GM12878 (cell line): Measurements from ENCODE around the gene ENDOV. TPM values are rescaled to one million over a fixed set of nuclear protein-coding genes. Genes with fewer than 3 reads are reported as not detected.

Experiments
- ATAC-seq: fragments of 200-7000 bp; cut with Tn5 transposase; 3 replicates; pipeline ENCODE4 v1.9.1; 2020; ENCODE audit warnings: mild to moderate bottlenecking, moderate library complexity
- BruUV-seq: library from RNA; stranded (reverse); fragments of 400-500 nt; replicated peaks from 2 replicates; lab custom pipeline; 2021; lab: Mats Ljungman, UMichigan
- CTCF ChIA-PET: fragments of 300-600 bp; sonication (Branson Sonifier 250); formaldehyde crosslinking; extraction: SDS; loops from one replicate; lab custom pipeline; 2021; ENCODE audit warnings: inconsistent platforms; lab: Yijun Ruan, JAX
- POLR2A ChIA-PET: fragments of 350-600 bp; formaldehyde crosslinking; extraction: SDS; loops from one replicate; lab custom pipeline; 2021; ENCODE audit warnings: inconsistent platforms; lab: Charles Lee
- RAD21 ChIA-PET: fragments of 300-600 bp; sonication (Branson Sonifier 250); formaldehyde crosslinking; loops from one replicate; lab custom pipeline; 2023; ENCODE audit warnings: antibody characterized with exemption; ENCODE audit not compliant: unreplicated experiment; lab: Charles Lee
- SMC1A ChIA-PET: fragments of 300-600 bp; sonication (Branson Sonifier 250); formaldehyde crosslinking; loops from one replicate; lab custom pipeline; 2023; ENCODE audit not compliant: unreplicated experiment, uncharacterized antibody; lab: Charles Lee
- DNase-seq: peaks from one replicate; pipeline ENCODE4 v3.0.0-alpha.2; 2011; ENCODE audit warnings: low read depth, low spot score
- FAIRE-seq: peaks from 3 replicates; lab custom pipeline; 2011; peaks lifted over from hg19 to GRCh38; lab: Jason Lieb, UNC
- H2AFZ ChIP-seq: 2 replicates; pipeline ENCODE4 v1.6.0; 2011; ENCODE audit warnings: low read depth, low read length, control low read depth; ENCODE audit not compliant: control insufficient read depth
- H3K27ac ChIP-seq: 2 replicates; pipeline ENCODE4 v1.5.1; 2011; ENCODE audit warnings: control low read depth; ENCODE audit not compliant: control insufficient read depth, insufficient read depth
- H3K27me3 ChIP-seq, 2 experiments: replicated peaks in 1 of 2; 2 replicates each; pipeline versions ENCODE4 v1.6.0 to v1.6.1; 2011; ENCODE audit warnings: low read length in 1 of 2; ENCODE audit not compliant: control insufficient read depth in 2 of 2, insufficient read depth in 2 of 2
- H3K36me3 ChIP-seq, 2 experiments: 2 replicates each; pipeline ENCODE4 v1.5.1; 2011; ENCODE audit warnings: low read length in 1 of 2; ENCODE audit not compliant: control insufficient read depth in 2 of 2, insufficient read depth in 2 of 2
- H3K4me1 ChIP-seq: 2 replicates; pipeline ENCODE4 v1.6.1; 2011; ENCODE audit warnings: mild to moderate bottlenecking, low read length, moderate library complexity, mixed read lengths; ENCODE audit not compliant: control insufficient read depth, insufficient read depth
- H3K4me2 ChIP-seq: 2 replicates; pipeline ENCODE4 v1.6.0; 2011; ENCODE audit warnings: control low read depth; ENCODE audit not compliant: control insufficient read depth, insufficient read depth
- H3K4me3 ChIP-seq: fragments of 200-600 bp; sonication (generic); 2 replicates; pipeline ENCODE4 v1.5.1; 2016
- H3K79me2 ChIP-seq: 2 replicates; pipeline ENCODE4 v1.6.0; 2011; ENCODE audit warnings: low read length; ENCODE audit not compliant: control insufficient read depth, insufficient read depth
- H3K9ac ChIP-seq: 2 replicates; pipeline ENCODE4 v1.8.0; 2011; ENCODE audit warnings: low read length, control low read depth, mixed read lengths; ENCODE audit not compliant: control insufficient read depth, insufficient read depth
- H3K9me3 ChIP-seq: replicated peaks from 3 replicates; pipeline ENCODE4 v1.5.1; 2011; ENCODE audit warnings: mild to moderate bottlenecking, low read length; ENCODE audit not compliant: control insufficient read depth, insufficient read depth
- H4K20me1 ChIP-seq: 2 replicates; pipeline ENCODE4 v1.6.0; 2011; ENCODE audit not compliant: control insufficient read depth, insufficient read depth
- HDAC6 ChIP-seq: fragments of 200-600 bp; sonication (generic); IDR thresholded peaks from one replicate; pipeline ENCODE4 v1.8.0; 2017; ENCODE audit warnings: antibody characterized with exemption; ENCODE audit not compliant: unreplicated experiment
- IKZF1 ChIP-seq: fragments of 450-650 bp; conservative IDR thresholded peaks from 2 replicates; pipeline ENCODE4 v1.6.1; 2017; ENCODE audit warnings: antibody characterized with exemption, mild to moderate bottlenecking
- REST ChIP-seq: IDR thresholded peaks from 2 replicates; pipeline ENCODE4 v1.6.1; 2012; ENCODE audit warnings: mild to moderate bottlenecking, low read depth, low read length
- YY1 ChIP-seq: IDR thresholded peaks from 2 replicates; pipeline ENCODE4 v1.6.1; 2011; ENCODE audit warnings: low read depth, mild to moderate bottlenecking, low read length
- ZNF274 ChIP-seq: IDR thresholded peaks from one replicate; pipeline ENCODE4 v1.8.0; 2011; ENCODE audit not compliant: insufficient read length, insufficient read depth
- WGBS: methylation state at CpG from one replicate; pipeline ENCODE4 v1.1.6; 2016; ENCODE audit warnings: low lambda C conversion rate; ENCODE audit not compliant: insufficient replicate concordance, insufficient coverage; ENCODE audit errors: missing lambda C conversion rate; 5-methylcytosine and 5-hydroxymethylcytosine counted together
- in situ Hi-C: fragments of 300-500 bp; cut with MboI; formaldehyde crosslinking; loops from 9 replicates; pipeline ENCODE4 v1.14.3; 2018; ENCODE audit warnings: mixed read lengths
- intact Hi-C: fragments of 100-400 bp; cut with micrococcal nuclease; formaldehyde crosslinking; loops from one replicate; pipeline ENCODE4 v1.14.2; 2022; ENCODE audit not compliant: unreplicated experiment
- polyA plus RNA-seq, 11 experiments: library from polyadenylated mRNA; depleted of rRNA in 4 of 11; unstranded in 6 of 11; stranded (reverse) in 5 of 11; fragments of >200 nt; fragmentation: Nextera tagmentation in 4 of 11; fragmentation: Illumina TruSeq in 1 of 11; extraction: Ambion mirVana in 4 of 11; extraction: Trizol in 1 of 11; gene quantifications; 1 replicate in 1 of 11; 2 replicates in 10 of 11; pipeline versions ENCODE4 v1.2.1 to v1.2.3, GENCODE V29; 2011 to 2016; ENCODE audit warnings: inconsistent platforms in 2 of 11, missing spikeins in 2 of 11, low read depth in 1 of 11
- total RNA-seq, 4 experiments: library from RNA; depleted of rRNA in 3 of 4; stranded (reverse); fragments of >200 nt in 3 of 4; fragmentation: Illumina TruSeq in 1 of 4; extraction: Trizol in 1 of 4; gene quantifications; 2 replicates each; pipeline versions ENCODE4 v1.2.1 to v1.2.3, GENCODE V29; 2013 to 2021
- TF ChIP-seq, protein P1 (sequence below): IDR thresholded peaks from 2 replicates; pipeline ENCODE4 v1.6.1; 2012; ENCODE audit warnings: low read depth, low read length, improper control_type of control experiment
- TF ChIP-seq, protein P2 (sequence below): IDR thresholded peaks from 2 replicates; pipeline ENCODE4 v1.6.1; 2011; ENCODE audit warnings: borderline replicate concordance, low read depth, mild to moderate bottlenecking, moderate library complexity, mixed read lengths, low read length; ENCODE audit not compliant: insufficient read depth; ENCODE audit errors: extremely low read length

The ENDOV gene
- total and polyA plus RNA-seq, 10 of the 15 experiments (the other 5 are each of a cell fraction or from before 2014, with no cell fraction given) = 0.63 to 11.9 (median 8.1) TPM

DNA sequence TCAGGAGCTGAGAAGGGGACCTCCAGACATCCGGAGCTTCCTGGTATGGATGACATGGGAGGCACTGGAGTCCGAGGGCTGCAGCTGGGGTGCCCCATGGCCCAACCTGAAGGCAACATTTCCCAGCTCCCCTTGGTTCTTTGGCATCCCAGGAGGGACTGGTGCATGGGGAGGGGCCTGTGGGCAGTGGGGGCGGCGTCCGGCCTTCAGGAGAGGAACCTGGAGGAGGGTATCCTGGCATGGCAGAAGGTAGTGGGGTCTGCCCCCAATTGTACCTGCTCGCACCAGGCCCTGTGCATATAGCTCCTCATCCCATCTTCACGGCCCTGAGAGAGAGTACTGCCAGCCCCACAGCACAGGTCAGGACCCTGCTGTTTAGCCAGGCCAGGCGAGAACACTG, 49.5 kb downstream of the ENDOV start:
- Histone ChIP-seq H2AFZ (no peak overlapping the region), H3K36me3 (no peaks in the 10 kb centered on the region), H3K4me1 (no peaks in the 10 kb centered on the region), H4K20me1 (no peaks in the 10 kb centered on the region), H3K9ac (no peak overlapping the region), H3K9me3 (no peaks in the 10 kb centered on the region), H3K27me3 (peaks cover 8 to 13% of the 10 kb centered on the region in 2 experiments), H3K79me2 (no peaks in the 10 kb centered on the region), H3K4me2 (no peak overlapping the region), H3K4me3 (no peak overlapping the region), H3K27ac (no peak overlapping the region)
- TF ChIP-seq HDAC6 = no peak
- TF ChIP-seq, protein P1, sequence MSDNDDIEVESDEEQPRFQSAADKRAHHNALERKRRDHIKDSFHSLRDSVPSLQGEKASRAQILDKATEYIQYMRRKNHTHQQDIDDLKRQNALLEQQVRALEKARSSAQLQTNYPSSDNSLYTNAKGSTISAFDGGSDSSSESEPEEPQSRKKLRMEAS = no peak
- RAD21 ChIA-PET = no interaction called here
- no peak for ATAC-seq
- no peak for FAIRE-seq
- BruUV-seq = no TSS peak
- intact Hi-C loops = no loop called here
- SMC1A ChIA-PET = no interaction called here
- POLR2A ChIA-PET = no interaction called here
- 16% methylated on average over 8 of the region's 8 CpGs for WGBS
- CTCF ChIA-PET = no interaction called here
- in situ Hi-C loops = no loop called here
- no peak for DNase-seq

- H3K9me3 ChIP-seq = no peaks in the 10 kb centered on the region
- no peak overlapping the region for H2AFZ ChIP-seq
- H3K4me2 ChIP-seq = no peak overlapping the region
- ChIA-PET POLR2A (no interaction called here), CTCF (no interaction called here), SMC1A (no interaction called here), RAD21 (no interaction called here)
- 48% methylated on average over 20 of the region's 20 CpGs for WGBS
- no peaks in the 10 kb centered on the region for H3K4me1 ChIP-seq
- ATAC-seq = no peak
- no peak overlapping the region for H3K4me3 ChIP-seq
- in situ Hi-C loops = no loop called here
- no peak for FAIRE-seq
- no peaks in the 10 kb centered on the region for H3K36me3 ChIP-seq
- no peaks in the 10 kb centered on the region for H3K79me2 ChIP-seq
- no peak overlapping the region for H3K9ac ChIP-seq
- peaks cover 10 to 13% of the 10 kb centered on the region in 2 experiments for H3K27me3 ChIP-seq
- BruUV-seq = no TSS peak
- no peak for DNase-seq
- no peak for TF ChIP-seq ZNF274
- TF ChIP-seq, protein P2, sequence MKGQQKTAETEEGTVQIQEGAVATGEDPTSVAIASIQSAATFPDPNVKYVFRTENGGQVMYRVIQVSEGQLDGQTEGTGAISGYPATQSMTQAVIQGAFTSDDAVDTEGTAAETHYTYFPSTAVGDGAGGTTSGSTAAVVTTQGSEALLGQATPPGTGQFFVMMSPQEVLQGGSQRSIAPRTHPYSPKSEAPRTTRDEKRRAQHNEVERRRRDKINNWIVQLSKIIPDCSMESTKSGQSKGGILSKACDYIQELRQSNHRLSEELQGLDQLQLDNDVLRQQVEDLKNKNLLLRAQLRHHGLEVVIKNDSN = no peak
- TF ChIP-seq IKZF1 = no peak
- TF ChIP-seq REST = no peak
- no peak for TF ChIP-seq YY1
- no peak overlapping the region for H3K27ac ChIP-seq
- intact Hi-C loops = no loop called here
- no peaks in the 10 kb centered on the region for H4K20me1 ChIP-seq
These were observed 50.5 kb downstream of the ENDOV start for GRCh38 chr17:80465327-80465974.
